ENCODE data around the gene CPZ.

CPZ gene

DNA sequence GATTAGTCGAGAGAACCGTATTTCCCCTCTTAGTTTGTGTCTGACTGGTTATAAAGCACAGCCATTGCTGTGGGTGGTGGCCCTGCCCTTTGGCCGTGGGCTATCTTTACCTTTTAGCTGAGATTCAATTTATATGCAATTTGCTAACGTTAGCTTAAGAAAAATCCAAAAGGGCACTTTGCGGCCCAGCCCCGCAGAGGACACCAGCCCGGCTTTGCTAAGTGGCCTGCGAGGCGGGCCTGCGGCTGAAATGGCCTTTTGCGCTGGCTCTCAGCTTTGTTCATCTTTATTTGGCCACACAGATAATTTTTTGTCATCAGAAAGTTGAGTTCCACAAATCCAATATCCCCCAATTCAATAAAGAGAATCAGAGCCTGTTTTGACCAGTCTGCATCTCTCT, 48.3 kb downstream of the CPZ start:
- DNase-seq (ENCODE audit: insufficient read length, low spot score), result no peak
- FAIRE-seq, result no peak
- TF ChIP-seq TAF1 (IDR thresholded peaks at IDR 0.05; ENCODE audit: low read depth, low read length), result no peak
- TF ChIP-seq POU2F2 (IDR thresholded peaks at IDR 0.05; ENCODE audit: low read depth, low read length), result no peak

DNA sequence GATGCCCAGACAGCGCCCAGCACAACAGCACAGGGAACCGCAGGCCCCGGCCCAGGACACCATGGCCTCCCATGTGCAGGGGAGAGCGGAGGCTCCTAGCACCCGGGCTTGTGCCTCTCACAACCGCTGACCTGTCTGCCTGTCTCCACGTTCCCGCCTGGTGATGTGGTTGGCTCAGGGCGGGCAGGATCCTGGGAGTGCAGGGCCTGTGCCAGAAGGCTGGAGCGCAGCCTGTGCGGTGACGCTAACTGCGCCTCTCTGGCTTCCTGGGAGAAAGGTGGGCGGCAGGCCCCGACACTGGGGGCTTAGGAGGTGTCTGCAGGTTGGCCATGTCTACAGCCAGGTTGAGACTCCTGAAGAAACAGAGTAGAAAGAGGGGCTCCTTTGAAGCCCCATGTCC, 48.7 kb downstream of the CPZ start:
- FAIRE-seq, result no peak

DNA sequence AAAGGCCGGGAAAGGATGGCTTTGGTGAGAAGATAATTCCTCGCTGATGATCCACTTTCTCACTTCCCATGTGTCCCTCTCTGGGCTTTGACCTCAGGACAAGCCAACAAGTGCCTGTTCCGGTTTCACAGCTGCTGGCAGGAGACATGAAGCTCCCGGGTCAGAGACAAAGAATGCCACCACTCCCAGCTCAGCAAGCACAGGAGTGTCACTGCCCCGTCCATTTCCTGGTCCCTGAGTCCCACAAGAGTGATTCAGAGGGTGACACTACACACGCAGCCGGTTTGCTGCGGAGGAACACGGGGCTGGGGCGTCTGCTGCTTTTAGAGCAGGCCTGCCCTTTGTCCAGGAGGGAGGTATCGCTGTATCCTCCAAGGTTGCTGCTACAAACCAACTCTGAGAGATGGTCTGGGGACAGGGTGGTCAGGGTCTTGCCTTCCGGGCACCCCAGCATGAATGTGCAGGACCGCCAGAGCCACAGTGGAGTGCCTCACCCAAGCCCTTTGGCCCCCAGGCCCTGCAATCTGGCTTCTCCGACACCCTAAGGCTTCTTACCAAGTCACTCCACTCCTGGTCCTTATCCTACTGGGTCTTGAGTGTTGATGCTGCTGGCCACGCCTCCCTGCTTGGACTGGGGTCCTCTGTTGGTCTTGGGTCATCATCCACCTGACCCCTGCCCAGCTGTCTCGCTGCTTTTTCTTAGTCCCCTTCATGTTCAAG, 49.5 kb downstream of the CPZ start:
- no peak for DNase-seq (ENCODE audit: insufficient read length, low spot score)
- TF ChIP-seq POLR2A (IDR thresholded peaks at IDR 0.05; ENCODE audit: low read depth, low read length) (no peak), PAX5 (IDR thresholded peaks at IDR 0.05; ENCODE audit: insufficient read depth, low read length, severe bottlenecking) (no peak), POU2F2 (IDR thresholded peaks at IDR 0.05; ENCODE audit: low read depth, low read length) (no peak), POLR2AphosphoS5 (IDR thresholded peaks at IDR 0.05; ENCODE audit: low read depth, low read length) (no peak)
- FAIRE-seq, result no peak

More for the DNA sequence above, 48.7 kb downstream of the CPZ start:
- no peak for DNase-seq (ENCODE audit: insufficient read length, low spot score)
- TF ChIP-seq SPI1 (IDR thresholded peaks at IDR 0.05; ENCODE audit: low read depth, low read length), result no peak
- no peak for TF ChIP-seq POLR2AphosphoS5 (IDR thresholded peaks at IDR 0.05; ENCODE audit: low read depth, low read length)

DNA sequence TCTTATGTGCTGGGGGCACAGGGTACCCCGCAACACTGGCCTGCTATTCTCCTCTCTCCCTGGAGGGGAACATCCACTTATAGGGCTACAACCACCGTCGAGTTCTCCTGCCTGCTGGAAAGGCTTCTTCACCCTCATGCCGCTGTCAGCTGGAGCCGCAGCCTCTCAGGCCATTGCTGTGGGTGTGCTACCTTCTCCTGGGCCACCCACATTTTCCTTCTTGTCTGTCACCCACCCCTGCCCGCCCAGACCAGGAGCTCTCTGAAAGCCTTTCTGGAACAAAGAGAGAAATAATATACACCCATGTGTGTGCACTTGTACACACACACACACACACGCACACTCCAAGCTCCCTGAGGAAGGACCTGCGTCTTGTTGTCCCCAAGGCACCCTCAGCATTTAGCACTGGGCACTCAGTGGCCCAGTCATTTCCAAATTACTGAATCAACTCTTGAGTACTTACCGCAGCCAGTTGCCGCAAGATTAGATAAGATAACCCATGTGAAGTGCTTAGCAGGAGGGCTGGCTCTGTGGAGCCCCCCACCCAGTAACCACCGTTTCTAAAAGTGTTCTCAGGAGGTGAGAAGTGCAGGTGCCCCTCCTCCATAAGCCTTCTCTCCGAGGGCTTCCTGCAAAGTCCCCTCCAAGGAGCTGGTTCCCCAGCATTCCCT, 50.2 kb downstream of the CPZ start:
- DNase-seq (ENCODE audit: insufficient read length, low spot score), result no peak
- no peak for FAIRE-seq
- TF ChIP-seq POLR2A (IDR thresholded peaks at IDR 0.05; ENCODE audit: low read depth, low read length) (no peak), PAX5 (IDR thresholded peaks at IDR 0.05; ENCODE audit: insufficient read depth, low read length, severe bottlenecking) (no peak), SPI1 (IDR thresholded peaks at IDR 0.05; ENCODE audit: low read depth, low read length) (no peak), TAF1 (IDR thresholded peaks at IDR 0.05; ENCODE audit: low read depth, low read length) (no peak), POLR2AphosphoS5 (IDR thresholded peaks at IDR 0.05; ENCODE audit: low read depth, low read length) (no peak)

DNA sequence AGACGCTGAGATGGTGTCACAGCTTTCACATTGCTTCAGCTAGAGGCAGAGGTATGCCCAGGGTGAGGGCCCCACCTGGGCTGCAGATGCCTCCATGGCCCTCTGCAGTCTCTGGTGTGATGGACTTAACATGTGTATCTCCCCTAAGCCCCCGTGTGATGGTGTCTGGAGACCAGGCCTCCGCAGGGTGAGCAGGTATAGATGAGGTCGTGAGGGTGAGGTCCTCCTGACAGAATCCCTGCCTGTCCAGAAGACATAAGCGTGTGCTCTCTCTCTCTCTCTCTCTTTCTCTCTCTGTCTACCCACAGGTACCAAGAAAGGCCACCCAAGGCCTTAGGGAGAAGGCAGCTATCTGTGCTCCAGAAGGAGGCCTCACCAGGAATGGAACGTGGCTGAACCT, 50.9 kb downstream of the CPZ start:
- no peak for DNase-seq (ENCODE audit: insufficient read length, low spot score)
- TF ChIP-seq PAX5 (IDR thresholded peaks at IDR 0.05; ENCODE audit: insufficient read depth, low read length, severe bottlenecking), result no peak
- no peak for TF ChIP-seq POLR2A (IDR thresholded peaks at IDR 0.05; ENCODE audit: low read depth, low read length)
- no peak for TF ChIP-seq POLR2AphosphoS5 (IDR thresholded peaks at IDR 0.05; ENCODE audit: low read depth, low read length)
- no peak for TF ChIP-seq TAF1 (IDR thresholded peaks at IDR 0.05; ENCODE audit: low read depth, low read length)
- TF ChIP-seq POU2F2 (IDR thresholded peaks at IDR 0.05; ENCODE audit: low read depth, low read length), result no peak
- TF ChIP-seq SPI1 (IDR thresholded peaks at IDR 0.05; ENCODE audit: low read depth, low read length), result no peak
- no peak for FAIRE-seq

DNA sequence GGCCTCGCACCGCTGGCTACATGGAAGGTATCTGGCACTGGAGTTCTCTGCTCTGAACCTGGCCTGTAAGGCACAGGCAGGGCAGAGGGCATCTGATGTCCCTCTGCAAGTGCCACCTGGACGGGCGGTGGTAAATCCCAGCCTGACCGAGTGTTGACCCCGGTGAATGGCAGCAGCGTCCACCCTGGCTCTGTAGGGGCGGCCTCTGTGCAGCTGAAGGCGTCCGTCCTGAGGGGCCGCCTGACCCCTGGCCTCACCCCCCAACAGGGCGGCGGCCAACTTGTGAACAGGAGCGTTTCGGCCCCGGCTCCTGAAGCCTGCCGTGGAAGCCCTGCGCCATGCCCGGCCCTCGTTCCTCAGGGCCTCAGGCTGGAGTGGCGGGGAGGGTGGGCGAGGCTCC, 51.4 kb downstream of the CPZ start:
- FAIRE-seq, result no peak
- TF ChIP-seq POLR2A (IDR thresholded peaks at IDR 0.05; ENCODE audit: low read depth, low read length) (no peak), POLR2AphosphoS5 (IDR thresholded peaks at IDR 0.05; ENCODE audit: low read depth, low read length) (no peak), POU2F2 (IDR thresholded peaks at IDR 0.05; ENCODE audit: low read depth, low read length) (no peak), PAX5 (IDR thresholded peaks at IDR 0.05; ENCODE audit: insufficient read depth, low read length, severe bottlenecking) (no peak), TAF1 (IDR thresholded peaks at IDR 0.05; ENCODE audit: low read depth, low read length) (no peak), SPI1 (IDR thresholded peaks at IDR 0.05; ENCODE audit: low read depth, low read length) (no peak)

DNA sequence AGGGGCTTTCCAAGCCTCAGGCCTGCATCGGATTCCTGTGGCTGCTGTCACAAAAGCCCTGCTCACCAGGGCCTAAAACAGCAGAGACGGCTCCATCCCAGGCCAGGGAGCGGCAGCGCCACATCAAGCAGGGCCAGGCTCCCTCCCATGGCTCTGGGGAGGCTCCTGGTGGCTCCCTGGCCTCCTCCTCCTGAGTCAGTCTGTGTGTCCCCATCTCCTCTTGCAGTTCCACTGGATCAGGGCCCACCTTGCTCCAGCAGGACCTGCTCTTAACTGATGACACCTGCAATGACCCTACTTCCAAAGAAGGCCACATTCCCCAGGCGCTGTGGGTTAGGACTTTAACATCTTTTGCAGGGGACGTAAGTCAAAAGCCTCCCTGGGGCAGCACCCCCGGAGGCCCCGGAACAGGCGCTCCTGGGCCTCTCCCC, 51.9 kb downstream of the CPZ start:
- FAIRE-seq, result no peak
- TF ChIP-seq POLR2AphosphoS5 (IDR thresholded peaks at IDR 0.05; ENCODE audit: low read depth, low read length) (no peak), PAX5 (IDR thresholded peaks at IDR 0.05; ENCODE audit: insufficient read depth, low read length, severe bottlenecking) (no peak), POLR2A (IDR thresholded peaks at IDR 0.05; ENCODE audit: low read depth, low read length) (no peak), SPI1 (IDR thresholded peaks at IDR 0.05; ENCODE audit: low read depth, low read length) (no peak), POU2F2 (IDR thresholded peaks at IDR 0.05; ENCODE audit: low read depth, low read length) (no peak), TAF1 (IDR thresholded peaks at IDR 0.05; ENCODE audit: low read depth, low read length) (no peak)
- no peak for DNase-seq (ENCODE audit: insufficient read length, low spot score)

More for the DNA sequence above, 51.4 kb downstream of the CPZ start:
- no peak for DNase-seq (ENCODE audit: insufficient read length, low spot score)

DNA sequence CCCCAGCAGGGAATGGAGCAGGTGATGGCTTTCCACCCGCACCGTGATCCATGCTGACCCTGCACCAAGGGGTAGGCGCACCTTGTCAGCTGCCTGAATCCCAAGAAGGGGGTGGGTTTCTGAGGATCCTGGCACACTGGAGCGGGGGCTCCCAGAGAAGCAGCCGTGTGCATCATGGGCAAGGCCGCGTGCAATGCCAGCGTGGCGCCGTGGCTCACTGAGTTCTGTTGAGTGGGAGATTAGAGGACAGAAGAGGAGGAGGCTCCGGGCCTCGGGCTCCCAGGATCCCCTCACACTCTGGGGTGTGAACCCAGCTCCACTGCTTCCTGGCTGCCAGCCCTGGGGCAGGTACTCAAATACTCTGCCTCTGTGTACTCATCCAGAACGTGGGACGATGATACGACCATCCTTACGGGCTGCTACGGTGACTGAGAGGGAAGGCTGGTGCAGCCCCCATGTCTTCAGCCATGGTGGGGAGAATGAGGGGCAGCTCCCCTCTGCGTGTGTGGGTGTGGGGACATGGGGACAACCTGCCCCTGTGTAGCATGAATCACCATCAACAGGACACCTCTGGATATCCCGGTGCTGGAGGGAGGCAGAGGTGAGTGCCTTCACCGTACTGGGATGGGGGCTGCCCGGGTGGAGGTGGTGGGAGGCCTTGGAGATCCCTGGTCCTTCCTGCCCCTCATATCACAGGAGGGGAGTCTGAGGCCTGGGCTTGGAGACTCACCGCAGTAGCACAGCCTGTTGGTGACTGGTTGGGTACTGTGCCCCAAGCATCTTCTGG, 52.6 kb downstream of the CPZ start:
- DNase-seq (ENCODE audit: insufficient read length, low spot score) (no peak), FAIRE-seq (no peak)
- TF ChIP-seq SPI1 (IDR thresholded peaks at IDR 0.05; ENCODE audit: low read depth, low read length) (no peak), POLR2A (IDR thresholded peaks at IDR 0.05; ENCODE audit: low read depth, low read length) (no peak), POLR2AphosphoS5 (IDR thresholded peaks at IDR 0.05; ENCODE audit: low read depth, low read length) (no peak), TAF1 (IDR thresholded peaks at IDR 0.05; ENCODE audit: low read depth, low read length) (no peak), PAX5 (IDR thresholded peaks at IDR 0.05; ENCODE audit: insufficient read depth, low read length, severe bottlenecking) (no peak), POU2F2 (IDR thresholded peaks at IDR 0.05; ENCODE audit: low read depth, low read length) (no peak)

DNA sequence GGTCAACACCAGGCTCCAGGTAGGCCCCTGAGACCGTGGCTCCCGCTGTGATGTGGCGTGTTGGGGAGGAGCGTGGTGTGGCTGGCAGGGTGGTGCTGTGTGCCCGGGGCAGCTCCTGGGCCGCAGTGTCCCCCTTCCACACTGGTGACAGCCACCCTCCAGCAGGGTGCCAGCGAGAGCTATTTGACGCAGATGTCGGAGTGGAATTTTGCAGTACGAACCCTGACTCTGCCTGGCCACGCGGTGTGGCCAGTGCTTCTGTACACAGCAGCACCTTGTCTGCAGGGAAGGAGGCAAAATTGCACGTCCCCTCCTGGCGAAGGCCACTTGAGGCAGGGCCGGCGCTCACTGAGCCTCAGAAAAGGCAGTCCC, 53.2 kb downstream of the CPZ start:
- no peak for TF ChIP-seq SPI1 (IDR thresholded peaks at IDR 0.05; ENCODE audit: low read depth, low read length)
- no peak for TF ChIP-seq POU2F2 (IDR thresholded peaks at IDR 0.05; ENCODE audit: low read depth, low read length)
- TF ChIP-seq POLR2A (IDR thresholded peaks at IDR 0.05; ENCODE audit: low read depth, low read length), result no peak
- no peak for TF ChIP-seq PAX5 (IDR thresholded peaks at IDR 0.05; ENCODE audit: insufficient read depth, low read length, severe bottlenecking)
- no peak for TF ChIP-seq TAF1 (IDR thresholded peaks at IDR 0.05; ENCODE audit: low read depth, low read length)
- FAIRE-seq (no peak), DNase-seq (ENCODE audit: insufficient read length, low spot score) (no peak)
